Spinal cord (tissue), 10 donors: ENCODE data around the gene RASGRP2. TPM values are rescaled to one million over a fixed set of nuclear protein-coding genes. Genes with fewer than 3 reads are reported as not detected.

Experiments
- DNase-seq, 6 donors: peaks; one replicate each; pipeline versions ENCODE4 v3.0.0 to v3.0.0-alpha.2; 2013 to 2015; ENCODE audit warnings: low spot score in 6 of 6, low read depth in 4 of 6
- H3K27ac ChIP-seq: one replicate; pipeline ENCODE4 v1.5.1; 2013; ENCODE audit warnings: low read depth, low read length, control low read depth
- H3K27me3 ChIP-seq: one replicate; pipeline ENCODE4 v1.6.1; 2013; ENCODE audit warnings: low read length; ENCODE audit not compliant: control insufficient read depth, insufficient read depth
- H3K36me3 ChIP-seq: one replicate; pipeline ENCODE4 v1.6.1; 2013; ENCODE audit warnings: low read length; ENCODE audit not compliant: control insufficient read depth, insufficient read depth
- H3K4me1 ChIP-seq: one replicate; pipeline ENCODE4 v1.6.1; 2013; ENCODE audit warnings: low read length; ENCODE audit not compliant: control insufficient read depth, insufficient read depth
- H3K4me3 ChIP-seq: one replicate; pipeline ENCODE4 v1.5.1; 2013; ENCODE audit warnings: low read depth, low read length, control low read depth
- H3K9me3 ChIP-seq: one replicate; pipeline ENCODE4 v1.6.1; 2013; ENCODE audit warnings: low read length; ENCODE audit not compliant: control insufficient read depth, insufficient read depth
- WGBS: methylation state at CpG from one replicate; pipeline ENCODE4 v1.1.5; 2013; ENCODE audit warnings: missing lambda C conversion rate; ENCODE audit not compliant: insufficient coverage; 5-methylcytosine and 5-hydroxymethylcytosine counted together
- polyA plus RNA-seq, 2 donors: library from polyadenylated mRNA; unstranded; fragments of 120-200 nt; gene quantifications; one replicate each; pipeline ENCODE4 v1.2.1, GENCODE V29; 2013; ENCODE audit not compliant: insufficient read length in 2 of 2
- total RNA-seq, 2 donors: library from RNA; depleted of rRNA in 1 of 2; stranded (reverse); fragments of 120-200 nt in 1 of 2; fragments of >200 nt in 1 of 2; gene quantifications; one replicate each; pipeline versions ENCODE4 v1.2.3 to v1.2.4, GENCODE V29; 2013 to 2014
- donor health status: healthy.

The RASGRP2 gene
- total and polyA plus RNA-seq, 4 donors: 18.8 to 87.3 (median 41.2) TPM

- H3K36me3 ChIP-seq: peaks cover 35% of the 10 kb centered on the region
- H3K9me3 ChIP-seq: no peaks in the 10 kb centered on the region
- H3K4me3 ChIP-seq: no peak overlapping the region
- peaks cover 15% of the 10 kb centered on the region for H3K27me3 ChIP-seq
- H3K27ac ChIP-seq: no peak overlapping the region
- H3K4me1 ChIP-seq: peaks cover 83% of the 10 kb centered on the region
- no CpG with 5 or more reads among the region's 5 CpGs for WGBS
- peak in 1 of 6 donors; percentile 85 for DNase-seq
Measured at GRCh38 chr11:64714666-64715065, 29.3 kb downstream of the RASGRP2 start.

- Histone ChIP-seq H3K9me3 (no peaks in the 10 kb centered on the region), H3K36me3 (peaks cover 29% of the 10 kb centered on the region), H3K4me1 (peaks cover 79% of the 10 kb centered on the region), H3K4me3 (no peak overlapping the region), H3K27me3 (peaks cover 15% of the 10 kb centered on the region), H3K27ac (no peak overlapping the region)
- WGBS: 16% methylated on average over 32 of the region's 39 CpGs
- DNase-seq: peak in 2 of 6 donors; percentile 48 to 55
Measured at GRCh38 chr11:64713781-64714363, 30.1 kb downstream of the RASGRP2 start.

- Histone ChIP-seq H3K9me3 (no peaks in the 10 kb centered on the region), H3K27me3 (peaks cover 15% of the 10 kb centered on the region), H3K4me3 (no peak overlapping the region), H3K36me3 (peaks cover 25% of the 10 kb centered on the region), H3K4me1 (peaks cover 75% of the 10 kb centered on the region), H3K27ac (no peak overlapping the region)
- WGBS: 13% methylated on average over 111 of the region's 111 CpGs
- peak in 2 of 6 donors; percentile 61 to 64 for DNase-seq
Measured at GRCh38 chr11:64713016-64713707, 30.8 kb downstream of the RASGRP2 start.

GRCh38 chr11:64712430-64713015 lies 31.4 kb downstream of the RASGRP2 start:
- peaks cover 21% of the 10 kb centered on the region for H3K36me3 ChIP-seq
- H3K27me3 ChIP-seq: peaks cover 15% of the 10 kb centered on the region
- H3K9me3 ChIP-seq: no peaks in the 10 kb centered on the region
- no peak overlapping the region for H3K27ac ChIP-seq
- DNase-seq: no peak
- 38% methylated on average over 45 of the region's 45 CpGs for WGBS
- H3K4me1 ChIP-seq: peaks cover 69% of the 10 kb centered on the region
- no peak overlapping the region for H3K4me3 ChIP-seq

DNA sequence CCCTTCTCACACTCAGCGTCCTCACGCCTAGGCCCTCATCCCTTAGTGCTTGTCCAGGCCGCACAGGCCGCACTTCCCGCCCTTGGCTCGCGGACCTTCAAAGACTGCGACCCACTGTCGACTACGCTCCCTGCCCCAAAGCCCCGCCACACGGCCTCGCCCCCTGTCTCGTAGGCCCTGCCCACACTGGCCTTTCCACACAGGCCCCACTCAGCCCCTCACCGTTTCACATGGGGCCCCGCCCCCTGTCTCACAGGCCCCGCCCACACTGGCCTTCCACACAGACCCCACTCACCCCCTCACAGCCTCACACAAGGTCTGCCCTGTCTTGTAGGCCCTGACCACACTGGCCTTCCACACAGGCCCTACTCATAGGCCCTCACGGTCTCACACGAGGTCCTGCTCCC lies 32.0 kb downstream of the RASGRP2 start:
- Histone ChIP-seq H3K27ac (no peak overlapping the region), H3K36me3 (peaks cover 16% of the 10 kb centered on the region), H3K9me3 (no peaks in the 10 kb centered on the region), H3K27me3 (peaks cover 15% of the 10 kb centered on the region), H3K4me1 (peaks cover 63% of the 10 kb centered on the region), H3K4me3 (no peak overlapping the region)
- DNase-seq: no peak
- 78% methylated on average over 19 of the region's 19 CpGs for WGBS

GRCh38 chr11:64711138-64711955 lies 32.6 kb downstream of the RASGRP2 start:
- H3K27me3 ChIP-seq: peaks cover 15% of the 10 kb centered on the region
- WGBS: 25% methylated on average over 44 of the region's 46 CpGs
- no peak overlapping the region for H3K27ac ChIP-seq
- DNase-seq: peak in 2 of 6 donors; percentile 62 to 69
- peak overlapping the region; percentile 24 for H3K4me3 ChIP-seq
- peaks cover 57% of the 10 kb centered on the region for H3K4me1 ChIP-seq
- H3K9me3 ChIP-seq: no peaks in the 10 kb centered on the region
- H3K36me3 ChIP-seq: peaks cover 14% of the 10 kb centered on the region

GRCh38 chr11:64710418-64711137 lies 33.4 kb downstream of the RASGRP2 start:
- H3K4me3 ChIP-seq: peak overlapping the region; percentile 24
- H3K27ac ChIP-seq: no peak overlapping the region
- WGBS: 44% methylated on average over 5 of the region's 13 CpGs
- peaks cover 12% of the 10 kb centered on the region for H3K36me3 ChIP-seq
- no peak for DNase-seq
- H3K27me3 ChIP-seq: peaks cover 15% of the 10 kb centered on the region
- H3K9me3 ChIP-seq: no peaks in the 10 kb centered on the region
- H3K4me1 ChIP-seq: peaks cover 49% of the 10 kb centered on the region

GRCh38 chr11:64705501-64705900 lies 38.4 kb downstream of the RASGRP2 start:
- WGBS: 9% methylated on average over 2 of the region's 2 CpGs
- Histone ChIP-seq H3K36me3 (no peaks in the 10 kb centered on the region), H3K4me1 (peaks cover 8% of the 10 kb centered on the region), H3K4me3 (no peak overlapping the region), H3K9me3 (no peaks in the 10 kb centered on the region), H3K27ac (no peak overlapping the region), H3K27me3 (no peaks in the 10 kb centered on the region)
- no peak for DNase-seq

DNA sequence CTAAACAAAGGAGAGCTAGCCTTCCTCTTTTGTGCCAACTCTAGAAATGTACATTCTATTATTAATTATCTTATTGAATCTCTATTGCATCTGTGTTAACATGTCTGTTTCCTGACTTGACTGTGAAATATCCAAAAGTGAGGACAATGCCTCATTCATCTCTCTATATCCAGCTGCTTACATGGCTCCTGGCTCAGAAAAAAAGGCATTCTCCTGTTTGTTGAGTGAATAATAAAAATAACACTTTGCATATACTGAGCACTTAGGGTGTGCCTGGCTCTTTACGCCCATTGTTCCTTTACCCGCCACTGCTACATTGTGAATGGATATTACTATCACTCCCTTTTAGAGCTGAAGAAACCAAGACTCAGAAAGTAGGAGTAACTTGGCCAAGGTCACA lies 40.9 kb downstream of the RASGRP2 start:
- WGBS: 92% methylated on average over 2 of the region's 2 CpGs
- no peak overlapping the region for H3K27ac ChIP-seq
- no peaks in the 10 kb centered on the region for H3K4me1 ChIP-seq
- no peaks in the 10 kb centered on the region for H3K9me3 ChIP-seq
- H3K4me3 ChIP-seq: no peak overlapping the region
- H3K27me3 ChIP-seq: no peaks in the 10 kb centered on the region
- no peaks in the 10 kb centered on the region for H3K36me3 ChIP-seq
- no peak for DNase-seq
